GM12891 (cell line): ENCODE data around the gene NADSYN1.

ENCODE experiments used
- PAX5 ChIP-seq: IDR thresholded peaks from 2 replicates; pipeline ENCODE4 v1.6.1; 2011; ENCODE audit warnings: low read length, moderate library complexity, mild to moderate bottlenecking; ENCODE audit not compliant: insufficient read depth, severe bottlenecking
- POLR2A ChIP-seq: IDR thresholded peaks from 2 replicates; pipeline ENCODE4 v1.6.1; 2011; ENCODE audit warnings: low read depth, low read length, control low read depth
- POLR2AphosphoS5 ChIP-seq: IDR thresholded peaks from 2 replicates; pipeline ENCODE4 v1.6.1; 2011; ENCODE audit warnings: low read depth, low read length, control low read depth
- SPI1 ChIP-seq: IDR thresholded peaks from 2 replicates; pipeline ENCODE4 v1.6.1; 2011; ENCODE audit warnings: low read depth, low read length, control low read depth
- TAF1 ChIP-seq: IDR thresholded peaks from 2 replicates; pipeline ENCODE4 v1.6.1; 2011; ENCODE audit warnings: low read depth, low read length, control low read depth

GRCh38 chr11:71421392-71421950 lies 31.5 kb upstream of the NADSYN1 start:
- TF ChIP-seq POLR2AphosphoS5 (no peak), POLR2A (no peak), PAX5 (no peak), SPI1 (peak; percentile 31; the same call in 1 of the 2 replicates), TAF1 (no peak)
